Body of pancreas (tissue), 4 donors: ENCODE results near the gene MED20. TPM values are rescaled to one million over a fixed set of nuclear protein-coding genes. Genes with fewer than 3 reads are reported as not detected.
A peak's percentile ranks its signal among the peaks of the same experiment; 100 is the strongest.

Experiments used
- ATAC-seq: fragments of 150-250 bp; one replicate; pipeline ENCODE4 v1.9.1; 2016
- DNase-seq, 4 donors: peaks; one replicate each; pipeline ENCODE4 v3.0.0-alpha.2; 2019
- H3K27ac ChIP-seq, 4 donors: fragments of 200-600 bp; sonication (generic); 1 replicate in 3 of 4; 2 replicates in 1 of 4; pipeline versions ENCODE4 v1.5.1 to v1.6.1; 2016 to 2019; ENCODE audit warnings: mild to moderate bottlenecking in 1 of 4, mixed read lengths in 1 of 4, moderate library complexity in 1 of 4
- H3K27me3 ChIP-seq, 2 donors: fragments of 200-600 bp; sonication (generic); one replicate each; pipeline ENCODE4 v1.6.0; 2016; ENCODE audit warnings: mild to moderate bottlenecking in 1 of 2
- H3K36me3 ChIP-seq, 2 donors: fragments of 200-600 bp; sonication (generic); replicated peaks in 1 of 2; 2 replicates each; pipeline ENCODE4 v1.5.1; 2016; ENCODE audit warnings: low read depth in 2 of 2; ENCODE audit not compliant: insufficient read depth in 1 of 2
- H3K4me1 ChIP-seq: fragments of 200-600 bp; sonication (generic); one replicate; pipeline ENCODE4 v1.6.0; 2016
- H3K4me3 ChIP-seq, 2 donors: fragments of 200-600 bp; sonication (generic); 1 replicate in 1 of 2; 2 replicates in 1 of 2; pipeline ENCODE4 v1.5.1; 2016 to 2019
- H3K9me3 ChIP-seq, 3 donors: fragments of 200-600 bp; sonication (generic); 1 replicate in 2 of 3; 2 replicates in 1 of 3; pipeline ENCODE4 v1.5.1; 2016
- CTCF ChIP-seq, 7 experiments: fragments of 450-650 bp in 4 of 7; fragments of 200-600 bp in 3 of 7; sonication (generic) in 3 of 7; IDR thresholded peaks; one replicate each; pipeline ENCODE4 v1.5.1; 2016 to 2019; ENCODE audit warnings: antibody characterized with exemption in 7 of 7
- POLR2A ChIP-seq, 3 donors: fragments of 450-650 bp; IDR thresholded peaks; one replicate each; pipeline ENCODE4 v1.6.1; 2016; ENCODE audit warnings: antibody characterized with exemption in 3 of 3, mild to moderate bottlenecking in 2 of 3
- WGBS, 2 donors: methylation state at CpG; one replicate each; pipeline ENCODE4 v1.1.5; 2017; 5-methylcytosine and 5-hydroxymethylcytosine counted together
- intact Hi-C: fragments of 100-400 bp; cut with DNase I; formaldehyde crosslinking; loops from one replicate; pipeline ENCODE4 v1.15.1; 2023
- total RNA-seq, 2 donors: library from RNA; depleted of rRNA; stranded (reverse); fragments of >200 nt; gene quantifications; one replicate each; pipeline ENCODE4 v1.1.0, GENCODE V29; 2016

The MED20 gene
- total RNA-seq, 2 donors from 2014 or later: 9.9 to 17.8 TPM

DNA sequence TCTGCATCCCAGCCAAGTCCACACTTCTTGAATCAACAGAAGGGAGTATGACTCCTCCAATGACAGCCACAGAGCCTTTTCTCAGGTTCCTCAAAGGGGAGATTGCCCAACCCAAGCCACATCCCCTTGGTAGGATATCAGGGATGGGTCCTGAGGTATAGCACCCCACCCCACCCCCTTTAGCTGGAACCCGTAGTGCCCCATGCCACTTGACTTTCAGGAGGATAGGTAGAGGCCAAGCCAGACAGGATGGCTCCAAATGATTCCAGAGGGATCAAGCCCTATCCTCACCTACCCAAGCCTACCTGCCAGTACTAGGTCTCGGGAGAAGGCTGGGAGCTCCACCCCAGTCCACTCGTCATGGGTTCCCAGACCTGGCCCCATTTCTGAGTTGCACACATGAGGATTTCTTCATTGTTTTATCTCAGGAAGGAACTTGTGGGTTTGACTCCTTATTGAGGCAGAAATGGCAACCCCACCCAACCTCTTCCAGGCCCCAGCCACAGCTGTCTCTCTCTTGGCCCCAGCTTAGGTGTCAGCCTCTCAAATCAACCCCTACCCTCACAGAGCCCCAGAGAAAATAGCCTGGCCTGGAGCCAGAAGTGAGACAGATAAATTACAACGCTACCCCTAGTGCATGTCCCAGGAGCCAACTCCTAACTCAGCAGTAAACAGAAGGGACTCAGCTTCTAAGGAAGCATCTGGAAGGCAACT is 17.1 kb upstream of the MED20 start:
- H3K4me1 ChIP-seq: peaks cover 43% of the 10 kb centered on the region
- DNase-seq: no peak
- H3K4me3 ChIP-seq: no peak overlapping the region

GRCh38 chr6:41937472-41937860 is 16.5 kb upstream of the MED20 start:
- ATAC-seq (no peak), DNase-seq (no peak)
- Histone ChIP-seq H3K9me3 (no peaks in the 10 kb centered on the region), H3K4me1 (peaks cover 43% of the 10 kb centered on the region), H3K36me3 (peaks cover 5 to 10% of the 10 kb centered on the region in 2 donors), H3K27ac (no peak overlapping the region), H3K27me3 (no peaks in the 10 kb centered on the region), H3K4me3 (no peak overlapping the region)
- WGBS, 2 donors: 51 to 66% methylated on average over 2 of the region's 2 CpGs
- TF ChIP-seq POLR2A (IDR thresholded peaks at IDR 0.05) (no peak), CTCF (IDR thresholded peaks at IDR 0.05) (no peak)
- intact Hi-C loops: loop anchor here (5.0 to 10.0 kb wide), 2 partner anchors 93 to 105 kb away; no protein-coding TSS in a partner anchor

More for the DNA sequence above, 17.1 kb upstream of the MED20 start:
- intact Hi-C loops: loop anchor here (5.0 to 10.0 kb wide), 2 partner anchors 93 to 104 kb away; no protein-coding TSS in a partner anchor
- no peak for ATAC-seq
- no peaks in the 10 kb centered on the region for H3K9me3 ChIP-seq
- H3K27me3 ChIP-seq: no peaks in the 10 kb centered on the region
- peaks cover 0 to 5% of the 10 kb centered on the region in 2 donors for H3K36me3 ChIP-seq
- no peak for TF ChIP-seq CTCF (IDR thresholded peaks at IDR 0.05)
- no peak for TF ChIP-seq POLR2A (IDR thresholded peaks at IDR 0.05)
- H3K27ac ChIP-seq: peak overlapping the region in 1 of 4 donors; percentile 11
- 59% methylated on average over 3 to 4 of the region's 4 CpGs for WGBS, 2 donors

GRCh38 chr6:41936073-41936837 is 15.3 kb upstream of the MED20 start:
- intact Hi-C loops: loop anchor here (5.0 to 10.0 kb wide), 2 partner anchors 91 to 106 kb away; no protein-coding TSS in a partner anchor
- 41 to 42% methylated on average over 6 to 10 of the region's 10 CpGs for WGBS, 2 donors
- H3K4me1 ChIP-seq: peaks cover 38% of the 10 kb centered on the region
- peak; percentile 72 to 85 (median 78) for TF ChIP-seq CTCF (IDR thresholded peaks at IDR 0.05)
- TF ChIP-seq POLR2A (IDR thresholded peaks at IDR 0.05): no peak
- no peaks in the 10 kb centered on the region for H3K27me3 ChIP-seq
- H3K9me3 ChIP-seq: no peaks in the 10 kb centered on the region
- no peak overlapping the region for H3K4me3 ChIP-seq
- peak overlapping the region in 1 of 4 donors; percentile 50 for H3K27ac ChIP-seq
- peaks cover 15 to 19% of the 10 kb centered on the region in 2 donors for H3K36me3 ChIP-seq
- DNase-seq (peak; percentile 75 to 83 (median 76)), ATAC-seq (peak; percentile 83)

GRCh38 chr6:41935685-41936072 is 14.7 kb upstream of the MED20 start:
- WGBS, 2 donors: 64 to 68% methylated on average over 4 to 8 of the region's 8 CpGs
- Histone ChIP-seq H3K27ac (peak overlapping the region in 1 of 4 donors; percentile 50), H3K27me3 (no peaks in the 10 kb centered on the region), H3K4me3 (no peak overlapping the region), H3K4me1 (peaks cover 34% of the 10 kb centered on the region), H3K36me3 (peaks cover 15 to 25% of the 10 kb centered on the region in 2 donors), H3K9me3 (no peaks in the 10 kb centered on the region)
- no peak for DNase-seq
- no peak for ATAC-seq
- TF ChIP-seq POLR2A (IDR thresholded peaks at IDR 0.05): no peak
- no peak for TF ChIP-seq CTCF (IDR thresholded peaks at IDR 0.05)
- intact Hi-C loops: loop anchor here (5.0 to 10.0 kb wide), 2 partner anchors 91 to 107 kb away; no protein-coding TSS in a partner anchor
